Aorta (tissue), 5 donors: Measurements from ENCODE around the gene MIPOL1. TPM values are rescaled to one million over a fixed set of nuclear protein-coding genes. Genes with fewer than 3 reads are reported as not detected.

Source experiments
- ATAC-seq: fragments of 200-7000 bp; cut with Tn5 transposase; one replicate; pipeline ENCODE4 v1.9.1; 2022; ENCODE audit warnings: moderate library complexity; ENCODE audit not compliant: low FRiP score
- DNase-seq, 2 donors: peaks; one replicate each; pipeline ENCODE4 v3.0.0-alpha.2; 2020
- H3K27ac ChIP-seq, 2 donors: one replicate each; pipeline ENCODE4 v1.5.1; 2013; ENCODE audit warnings: low read length in 2 of 2, mild to moderate bottlenecking in 2 of 2, moderate library complexity in 2 of 2, control low read depth in 1 of 2, inconsistent platforms in 1 of 2, low read depth in 1 of 2
- H3K27me3 ChIP-seq, 2 donors: one replicate each; pipeline ENCODE4 v1.6.1; 2013; ENCODE audit warnings: control low read depth in 1 of 2, low read length in 1 of 2, mild to moderate bottlenecking in 1 of 2, moderate library complexity in 1 of 2; ENCODE audit not compliant: insufficient read depth in 2 of 2, control insufficient read depth in 1 of 2
- H3K36me3 ChIP-seq, 2 donors: one replicate each; pipeline ENCODE4 v1.6.1; 2013; ENCODE audit warnings: control low read depth in 1 of 2, low read length in 1 of 2, mild to moderate bottlenecking in 1 of 2; ENCODE audit not compliant: insufficient read depth in 2 of 2, control insufficient read depth in 1 of 2
- H3K4me1 ChIP-seq, 2 donors: one replicate each; pipeline ENCODE4 v1.6.1; 2013; ENCODE audit warnings: low read length in 2 of 2, control low read depth in 1 of 2, mild to moderate bottlenecking in 1 of 2, moderate library complexity in 1 of 2; ENCODE audit not compliant: insufficient read depth in 2 of 2, control insufficient read depth in 1 of 2
- H3K4me3 ChIP-seq, 2 donors: one replicate each; pipeline ENCODE4 v1.5.1; 2013; ENCODE audit warnings: low read length in 2 of 2, control low read depth in 1 of 2, mild to moderate bottlenecking in 1 of 2
- H3K9me3 ChIP-seq: one replicate; pipeline ENCODE4 v1.6.1; 2013; ENCODE audit warnings: mild to moderate bottlenecking, low read length; ENCODE audit not compliant: control insufficient read depth
- WGBS, 2 donors: extraction: QIAGEN DNeasy Blood & Tissue Kit; methylation state at CpG; one replicate each; pipeline ENCODE4 v1.1.7; 2013; 5-methylcytosine and 5-hydroxymethylcytosine counted together
- intact Hi-C, 2 donors: fragments of 100-400 bp; cut with DNase I; formaldehyde crosslinking; loops; one replicate each; pipeline versions ENCODE4 v1.14.2 to v1.15.0; 2022
- polyA plus RNA-seq, 2 donors: library from polyadenylated mRNA; stranded (reverse); fragments of 200-250 nt; gene quantifications; one replicate each; pipeline ENCODE4 v1.2.3, GENCODE V29; 2013
- total RNA-seq, 2 donors: library from RNA; stranded (reverse); fragmentation: NEBNext Ultra II Directional; extraction: Animal tissue kit (Norgen Biotek cat#: 25700); gene quantifications; one replicate each; pipeline ENCODE4 v1.2.1, GENCODE V29; 2021
- donor health status: healthy with polysubstance abuse.
- donor health status: Bipolar disorder and iron deficiency.
- donor health status: DM: no; HTN: no; CAD: no.
- donor health status: DM: no; HTN: no; CAD: no.
- donor health status: DM: yes; HTN: yes; CAD: no.

MIPOL1 gene
- total and polyA plus RNA-seq, 4 donors, result 3.4 to 20.6 (median 11.9) TPM

- no peak overlapping the region for H3K4me3 ChIP-seq
- WGBS, 2 donors, result 86 to 96% methylated on average over 7 of the region's 7 CpGs
These were observed 272.5 kb downstream of the MIPOL1 start for GRCh38 chr14:37470251-37470650.

DNA sequence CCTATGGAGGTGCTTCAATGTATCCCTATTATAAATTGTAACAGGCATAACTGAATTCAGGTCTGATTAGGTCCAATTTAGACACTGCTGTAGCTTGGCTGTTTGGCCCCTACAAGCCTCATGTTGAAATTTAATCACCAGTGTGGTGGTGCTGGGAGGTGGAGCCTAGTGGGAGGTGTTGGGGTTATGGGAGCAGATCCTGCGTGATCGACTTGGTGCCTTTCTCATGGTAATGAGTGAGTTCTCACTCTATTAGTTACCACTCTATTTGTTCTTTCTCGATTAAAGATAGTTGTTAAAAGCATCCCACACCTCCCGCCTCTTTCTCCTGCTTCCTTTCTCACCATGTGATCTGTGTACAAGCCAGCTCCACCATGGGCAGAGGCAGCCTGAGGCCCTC is 275.2 kb downstream of the MIPOL1 start:
- ATAC-seq, result no peak
- no peak overlapping the region for H3K27ac ChIP-seq
- DNase-seq, result no peak
- no peaks in the 10 kb centered on the region for H3K27me3 ChIP-seq
- H3K9me3 ChIP-seq, result no peaks in the 10 kb centered on the region
- intact Hi-C loops, result no loop called here
- H3K4me1 ChIP-seq, result no peaks in the 10 kb centered on the region
- H3K4me3 ChIP-seq, result no peak overlapping the region
- WGBS, 2 donors, result 53 to 62% methylated on average over 4 of the region's 4 CpGs
- no peaks in the 10 kb centered on the region for H3K36me3 ChIP-seq

More at GRCh38 chr14:37470251-37470650, 272.5 kb downstream of the MIPOL1 start:
- ATAC-seq (no peak), DNase-seq (no peak)
- no peaks in the 10 kb centered on the region for H3K27me3 ChIP-seq
- no peaks in the 10 kb centered on the region for H3K4me1 ChIP-seq
- intact Hi-C loops, result no loop called here
- no peak overlapping the region for H3K27ac ChIP-seq
- no peaks in the 10 kb centered on the region for H3K36me3 ChIP-seq
- no peaks in the 10 kb centered on the region for H3K9me3 ChIP-seq

DNA sequence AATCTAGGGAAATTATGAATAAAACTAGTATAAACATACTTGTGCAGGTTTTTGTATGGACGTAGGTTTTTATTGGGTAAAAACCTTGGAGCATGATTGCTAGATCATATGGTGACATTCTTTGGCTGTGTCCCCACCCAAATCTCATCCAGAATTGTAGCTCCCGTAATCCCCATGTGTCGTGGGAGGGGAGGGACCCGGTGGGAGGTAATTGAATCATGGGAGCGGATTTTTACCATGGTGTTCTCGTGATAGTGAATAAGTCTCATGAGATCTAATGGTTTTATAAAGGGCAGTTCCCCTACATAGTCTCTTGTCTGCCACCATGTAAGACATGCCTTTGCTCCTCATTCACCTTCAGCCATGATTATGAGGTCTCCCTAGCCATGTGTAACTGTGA is 276.5 kb downstream of the MIPOL1 start:
- no peak for ATAC-seq

GRCh38 chr14:37480446-37481290 is 282.9 kb downstream of the MIPOL1 start:
- Histone ChIP-seq H3K27me3 (no peaks in the 10 kb centered on the region), H3K27ac (no peak overlapping the region), H3K4me1 (no peaks in the 10 kb centered on the region), H3K4me3 (no peak overlapping the region), H3K36me3 (no peaks in the 10 kb centered on the region), H3K9me3 (no peaks in the 10 kb centered on the region)
- intact Hi-C loops, result no loop called here
- ATAC-seq, result no peak
- WGBS, 2 donors, result 80 to 88% methylated on average over 3 of the region's 3 CpGs
- DNase-seq, result no peak

More for the DNA sequence above, 276.5 kb downstream of the MIPOL1 start:
- Histone ChIP-seq H3K36me3 (no peaks in the 10 kb centered on the region), H3K4me3 (no peak overlapping the region), H3K9me3 (no peaks in the 10 kb centered on the region), H3K4me1 (no peaks in the 10 kb centered on the region), H3K27ac (no peak overlapping the region), H3K27me3 (no peaks in the 10 kb centered on the region)
- WGBS, 2 donors, result 95 to 97% methylated on average over 6 of the region's 6 CpGs
- no peak for DNase-seq
- intact Hi-C loops, result no loop called here

GRCh38 chr14:37482428-37482827 is 284.7 kb downstream of the MIPOL1 start:
- Histone ChIP-seq H3K4me3 (no peak overlapping the region), H3K4me1 (no peaks in the 10 kb centered on the region), H3K27me3 (no peaks in the 10 kb centered on the region), H3K36me3 (no peaks in the 10 kb centered on the region), H3K9me3 (no peaks in the 10 kb centered on the region), H3K27ac (no peak overlapping the region)
- no peak for ATAC-seq
- DNase-seq, result no peak
- intact Hi-C loops, result no loop called here
- WGBS, 2 donors, result 85 to 94% methylated on average over 1 of the region's 1 CpG

DNA sequence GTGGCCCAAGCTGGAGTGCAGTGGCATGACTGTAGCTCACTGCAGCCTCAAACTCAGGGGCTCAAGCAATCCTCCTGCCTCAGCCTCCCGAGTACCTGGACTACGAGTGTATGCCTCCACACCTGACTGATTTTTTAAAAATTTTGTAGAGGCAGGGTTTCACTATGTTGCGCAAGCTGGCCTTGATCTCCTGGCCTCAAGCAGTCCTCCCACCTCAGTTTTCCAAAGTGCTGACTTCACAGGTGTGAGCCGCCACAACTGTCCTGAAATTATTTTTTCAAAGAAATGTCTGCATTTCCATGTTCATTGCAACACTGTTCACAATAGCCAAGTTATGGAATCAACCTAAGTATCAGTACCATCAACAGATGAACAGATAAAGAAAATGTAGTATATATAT is 285.9 kb downstream of the MIPOL1 start:
- intact Hi-C loops, result no loop called here
- H3K4me3 ChIP-seq, result no peak overlapping the region
- H3K27ac ChIP-seq, result no peak overlapping the region
- no peaks in the 10 kb centered on the region for H3K9me3 ChIP-seq
- H3K4me1 ChIP-seq, result no peaks in the 10 kb centered on the region
- no peaks in the 10 kb centered on the region for H3K36me3 ChIP-seq
- no peak for ATAC-seq
- no peaks in the 10 kb centered on the region for H3K27me3 ChIP-seq
- 97 to 99% methylated on average over 4 of the region's 4 CpGs for WGBS, 2 donors
- DNase-seq, result no peak

GRCh38 chr14:37490607-37491006 is 292.9 kb downstream of the MIPOL1 start:
- intact Hi-C loops, result no loop called here
- no peak overlapping the region for H3K27ac ChIP-seq
- no peaks in the 10 kb centered on the region for H3K36me3 ChIP-seq
- WGBS, 2 donors, result 95% methylated on average over 3 of the region's 3 CpGs
- no peaks in the 10 kb centered on the region for H3K9me3 ChIP-seq
- DNase-seq, result no peak
- H3K27me3 ChIP-seq, result no peaks in the 10 kb centered on the region
- no peak for ATAC-seq
- no peak overlapping the region for H3K4me3 ChIP-seq
- no peaks in the 10 kb centered on the region for H3K4me1 ChIP-seq

GRCh38 chr14:37491076-37491475 is 293.3 kb downstream of the MIPOL1 start:
- no peak for ATAC-seq
- intact Hi-C loops, result no loop called here
- WGBS, 2 donors, result 97 to 98% methylated on average over 5 of the region's 5 CpGs
- DNase-seq, result no peak
- no peak overlapping the region for H3K27ac ChIP-seq
- H3K4me3 ChIP-seq, result no peak overlapping the region
- H3K36me3 ChIP-seq, result no peaks in the 10 kb centered on the region
- H3K9me3 ChIP-seq, result no peaks in the 10 kb centered on the region
- no peaks in the 10 kb centered on the region for H3K4me1 ChIP-seq
- H3K27me3 ChIP-seq, result no peaks in the 10 kb centered on the region

GRCh38 chr14:37493606-37494005 is 295.9 kb downstream of the MIPOL1 start:
- Histone ChIP-seq H3K4me1 (no peaks in the 10 kb centered on the region), H3K4me3 (no peak overlapping the region), H3K9me3 (no peaks in the 10 kb centered on the region), H3K36me3 (no peaks in the 10 kb centered on the region), H3K27ac (no peak overlapping the region), H3K27me3 (no peaks in the 10 kb centered on the region)
- ATAC-seq (no peak), DNase-seq (no peak)
- WGBS, 2 donors, result 92 to 93% methylated on average over 2 of the region's 2 CpGs
- intact Hi-C loops, result no loop called here
